Ecto neural progenitor cell (in vitro differentiated cells): Measurements from ENCODE around the gene FOXP1.
A peak's percentile ranks its signal among the peaks of the same experiment; 100 is the strongest.

Experiments used
- DNase-seq: peaks from one replicate; pipeline ENCODE4 v3.0.0-alpha.2; 2018; ENCODE audit warnings: low spot score

The FOXP1 gene

DNA sequence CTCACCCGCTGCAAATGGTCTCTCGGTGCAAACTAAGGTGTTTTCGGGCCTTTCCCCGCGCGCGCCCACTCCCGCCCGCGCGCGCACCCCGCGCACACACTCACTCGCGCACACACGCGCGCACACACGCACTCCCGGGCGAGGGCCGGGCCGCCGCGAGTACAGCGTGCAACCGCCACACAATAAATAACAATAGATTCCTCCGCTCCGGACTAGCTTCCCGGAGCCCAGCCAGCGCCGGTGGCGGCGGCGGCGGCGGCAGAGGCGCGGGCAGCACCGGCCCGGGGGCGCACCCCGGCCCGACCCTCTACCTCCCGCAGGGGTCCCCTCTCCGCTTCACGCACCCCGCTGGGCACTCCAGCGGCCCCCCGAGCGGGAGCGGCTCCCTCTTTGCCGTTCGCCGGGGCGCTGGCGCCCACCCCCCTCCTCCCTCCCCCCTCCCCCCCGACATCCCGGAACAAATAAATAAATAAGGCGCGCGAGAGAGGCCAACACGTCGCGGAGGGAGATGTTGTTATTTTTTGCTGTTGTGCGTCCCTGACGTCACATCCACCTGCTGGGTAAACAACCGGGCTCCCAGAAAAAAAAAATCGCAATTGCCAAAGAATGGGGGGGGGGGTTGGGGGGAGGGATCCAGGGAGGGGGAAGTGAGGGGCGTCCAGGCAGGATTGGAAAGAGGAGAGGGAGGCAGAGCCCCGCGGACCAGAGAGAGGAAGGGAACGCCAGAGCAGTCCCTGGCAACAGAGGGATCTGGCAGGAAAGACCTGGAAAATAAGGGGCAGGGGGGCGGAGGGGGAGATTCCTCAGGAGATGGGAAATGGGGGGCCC lies at the start of gene FOXP1:
Gene FOXP1 (minus strand): TSS at position 163 of the 828 bp plus-strand sequence. CDS start 385,347 bp downstream, outside the sequence.
- DNase-seq, result peak; percentile 82

DNA sequence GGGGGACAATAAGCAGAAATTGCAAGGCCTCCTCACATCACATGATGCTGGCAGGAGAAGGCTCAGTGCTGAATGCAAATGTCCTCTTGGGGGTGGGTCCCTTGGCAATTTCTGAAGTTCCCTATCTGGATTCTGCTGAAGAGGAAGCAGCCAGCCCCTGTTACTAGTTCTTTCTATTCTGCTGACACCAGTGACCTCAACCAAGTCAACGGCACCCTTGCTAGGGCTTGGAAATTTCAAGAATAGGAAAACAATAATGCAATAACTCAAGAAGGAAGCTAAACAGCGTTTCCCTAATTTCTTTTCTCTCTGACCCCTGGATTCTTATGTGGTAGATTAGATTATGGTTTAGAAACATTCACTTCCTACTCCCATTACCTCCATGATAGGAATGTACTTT lies 46.2 kb upstream of the FOXP1 start:
- DNase-seq, result no peak

DNA sequence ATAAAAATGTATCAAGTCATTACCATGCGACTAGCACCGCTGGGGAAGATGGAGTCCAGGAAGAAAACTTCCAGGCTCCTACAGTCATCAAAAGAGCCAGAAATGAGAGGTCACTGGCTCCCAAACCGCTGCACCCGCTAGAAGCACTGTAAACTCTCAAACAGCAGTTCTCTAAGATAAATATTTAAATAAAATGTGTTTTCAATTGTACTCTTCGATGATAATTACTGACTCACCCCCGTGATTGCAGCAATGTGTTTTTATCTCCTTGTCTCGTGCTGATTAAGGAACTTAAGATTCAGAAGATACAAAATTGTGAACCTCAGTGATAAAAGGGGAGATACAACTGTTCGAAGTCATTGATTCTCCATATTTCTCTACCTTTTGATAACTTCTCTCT lies 45.8 kb upstream of the FOXP1 start:
- DNase-seq, result no peak

DNA sequence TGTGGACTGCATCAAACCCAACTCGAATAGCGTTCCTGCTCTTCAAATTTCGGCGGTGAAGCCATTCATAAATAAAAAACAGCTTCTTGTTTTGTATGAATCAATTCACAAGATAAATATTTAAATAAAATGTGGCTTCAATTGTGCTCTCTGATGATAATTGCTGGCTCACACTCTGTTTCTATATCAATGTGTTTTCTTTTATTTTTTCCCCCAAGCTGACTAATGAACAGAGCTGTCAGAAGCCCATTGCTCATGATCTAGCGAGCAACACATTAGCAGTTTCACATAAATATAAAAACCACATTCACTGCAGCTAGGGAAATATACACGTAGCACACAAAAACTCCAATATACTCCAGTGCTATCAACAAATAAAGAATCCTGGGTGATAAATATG lies 45.0 kb upstream of the FOXP1 start:
- no peak for DNase-seq

DNA sequence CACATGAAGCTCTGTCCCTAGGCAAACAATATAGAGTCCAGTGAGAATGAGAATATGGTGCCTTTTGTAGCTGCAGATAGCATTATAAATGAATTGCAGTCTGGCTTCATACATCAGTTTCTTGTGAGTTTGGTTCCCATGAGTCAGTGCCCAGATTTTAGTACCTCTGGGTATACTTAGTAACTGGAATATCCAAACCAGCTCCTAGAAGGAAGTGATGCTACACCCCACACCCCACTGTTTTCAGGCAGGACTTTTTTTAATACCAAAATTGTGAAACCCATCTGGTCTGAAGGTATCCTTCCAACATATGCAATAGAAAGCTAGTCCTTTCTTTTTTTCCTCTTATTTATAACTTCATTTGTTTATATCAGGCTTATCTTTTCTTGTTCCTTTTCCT lies 42.1 kb upstream of the FOXP1 start:
- no peak for DNase-seq

DNA sequence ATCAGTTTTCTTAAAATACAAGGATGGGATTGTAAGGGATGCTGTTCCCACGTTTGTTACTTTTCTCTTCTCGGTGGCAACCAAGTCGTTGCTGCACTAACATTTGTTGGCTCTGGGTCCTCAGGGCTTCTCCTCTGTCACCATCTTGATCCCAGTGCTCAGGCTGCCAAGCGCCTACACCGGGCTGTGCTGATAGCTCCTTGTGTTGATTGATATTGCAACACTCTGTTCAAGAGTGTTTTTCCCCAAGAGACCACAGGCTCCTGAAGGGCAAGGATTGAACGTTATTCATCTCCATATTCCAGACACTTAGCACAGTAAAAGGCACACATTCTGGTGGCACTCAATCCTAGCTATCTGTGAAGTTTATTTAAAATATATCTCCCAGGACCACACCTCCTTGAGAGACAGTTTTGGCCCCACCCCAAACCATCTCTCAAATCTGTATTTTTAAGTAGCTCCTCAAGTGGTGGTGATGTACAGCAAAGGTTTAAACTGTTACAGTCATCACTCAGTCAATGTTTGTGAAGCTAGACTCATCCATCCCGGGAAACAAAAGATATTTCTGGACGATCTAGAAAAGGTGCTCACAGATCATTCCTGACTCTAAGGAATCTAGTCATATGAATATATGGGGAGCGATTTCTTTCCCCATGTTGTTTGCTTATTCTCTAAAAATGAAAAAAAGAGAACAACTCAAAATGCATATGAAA lies 38.5 kb upstream of the FOXP1 start:
- DNase-seq, result no peak

DNA sequence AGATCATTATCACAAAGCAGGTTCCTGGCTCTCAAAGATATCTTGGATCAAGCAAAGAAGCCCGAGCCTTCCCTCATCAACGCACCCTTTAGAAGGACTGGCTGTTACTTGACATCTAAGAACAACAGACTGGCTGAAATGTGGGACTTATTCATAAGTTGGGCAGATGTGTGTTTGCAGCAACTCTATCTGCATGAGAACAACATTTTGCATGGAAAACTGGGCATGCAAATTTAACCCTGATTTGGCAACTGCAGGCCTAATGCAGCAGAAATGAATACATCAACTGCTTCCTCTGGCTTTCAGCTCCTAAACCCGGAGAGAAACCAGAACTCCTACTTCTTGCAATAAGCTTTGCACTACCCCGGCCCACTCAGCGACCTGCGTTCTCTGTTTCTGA lies 35.0 kb upstream of the FOXP1 start:
- DNase-seq, result no peak

DNA sequence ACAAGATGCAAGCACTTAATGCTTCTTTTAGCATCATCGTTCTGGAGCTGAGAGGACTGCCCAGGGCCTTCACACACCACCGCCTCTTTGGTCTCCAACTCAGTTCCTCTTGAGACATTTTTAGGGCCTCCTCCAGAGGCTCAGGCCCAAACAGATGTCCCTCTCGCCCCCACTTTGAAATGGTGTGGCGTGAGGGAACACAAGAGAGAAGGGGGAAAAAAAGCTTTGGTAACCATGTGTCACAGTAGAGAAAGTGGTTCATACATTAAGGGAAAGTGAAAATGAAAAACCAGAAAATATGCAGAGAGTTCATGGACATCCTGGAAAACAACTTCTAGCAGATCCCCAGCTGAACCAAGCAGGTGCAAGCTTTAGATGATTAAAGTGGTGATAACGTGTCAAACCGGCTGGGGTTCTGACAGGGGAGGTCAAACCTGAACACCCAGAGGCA lies 33.1 kb upstream of the FOXP1 start:
- no peak for DNase-seq

DNA sequence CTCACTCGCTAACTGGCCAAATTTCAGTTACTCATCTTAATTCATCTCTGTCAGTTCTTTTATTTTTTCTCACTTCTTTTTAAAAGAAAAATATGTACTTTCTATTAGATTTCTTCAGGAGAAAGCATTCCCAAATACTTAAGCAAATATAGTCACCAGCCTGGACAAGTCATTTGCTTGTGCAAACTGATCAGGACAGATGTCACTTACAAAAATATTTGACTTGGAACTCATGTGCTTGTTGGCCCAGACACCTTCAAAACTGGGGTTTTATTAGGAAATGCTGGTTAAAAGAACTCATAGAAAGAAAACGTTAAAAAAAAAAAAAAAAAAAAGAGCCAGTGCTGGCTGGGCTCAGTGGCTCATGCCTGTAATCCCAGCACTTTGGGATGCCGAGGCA lies 31.3 kb upstream of the FOXP1 start:
- DNase-seq, result no peak

DNA sequence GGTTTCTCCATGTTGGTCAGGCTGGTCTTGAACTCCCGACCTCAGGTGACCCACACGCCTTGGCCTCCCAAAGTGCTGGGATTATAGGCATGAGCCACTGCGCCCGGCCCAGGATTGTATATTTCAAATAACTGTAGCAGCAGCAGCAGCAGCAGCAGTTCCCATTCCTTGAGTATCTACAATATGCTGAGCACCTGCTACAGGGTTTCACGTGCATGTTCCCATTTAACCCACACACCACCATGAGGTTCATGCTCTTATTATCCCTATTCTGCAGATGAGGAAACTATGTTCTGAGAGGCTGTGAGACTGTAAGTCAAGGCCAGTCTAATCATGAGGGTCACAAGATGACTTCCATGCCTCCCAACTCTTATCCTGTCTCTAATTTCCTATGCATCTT lies 30.9 kb upstream of the FOXP1 start:
- no peak for DNase-seq

DNA sequence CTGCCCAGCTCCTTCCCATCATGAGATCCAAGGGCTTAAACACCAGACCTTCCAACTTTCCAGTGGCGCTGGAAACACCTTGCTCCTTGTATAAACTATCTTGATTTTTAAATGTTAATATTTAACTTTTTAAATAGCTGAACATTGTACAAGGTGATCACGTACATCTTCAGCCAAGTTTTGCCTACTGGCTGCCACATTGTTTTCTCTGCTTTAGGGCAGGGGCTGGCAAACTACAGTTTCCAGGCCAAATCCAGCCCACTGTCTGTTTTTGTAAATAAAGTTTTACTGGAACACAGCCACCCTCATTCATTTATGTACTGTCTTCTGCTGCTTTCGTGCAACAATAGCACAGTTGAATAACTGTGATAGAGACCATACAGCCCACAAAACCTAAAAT lies 27.6 kb upstream of the FOXP1 start:
- DNase-seq, result no peak

DNA sequence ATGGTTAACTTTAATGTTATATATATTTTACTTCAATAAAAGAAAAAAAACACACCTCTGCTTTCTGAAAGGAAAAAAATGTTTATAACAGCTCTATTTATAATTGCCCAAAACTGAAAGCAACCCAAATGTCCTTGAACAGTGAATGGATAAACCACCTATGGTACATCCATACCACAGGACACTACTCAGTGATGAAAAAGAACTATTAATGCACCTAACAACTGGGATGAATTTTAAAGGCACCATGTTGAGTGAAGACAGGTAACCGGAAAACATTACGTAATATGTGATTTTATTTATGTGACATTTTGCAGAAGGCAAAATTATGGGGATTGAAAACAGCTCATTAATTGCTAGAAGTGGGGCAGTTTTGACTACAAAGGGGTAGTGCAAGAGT lies 23.8 kb upstream of the FOXP1 start:
- DNase-seq, result no peak

DNA sequence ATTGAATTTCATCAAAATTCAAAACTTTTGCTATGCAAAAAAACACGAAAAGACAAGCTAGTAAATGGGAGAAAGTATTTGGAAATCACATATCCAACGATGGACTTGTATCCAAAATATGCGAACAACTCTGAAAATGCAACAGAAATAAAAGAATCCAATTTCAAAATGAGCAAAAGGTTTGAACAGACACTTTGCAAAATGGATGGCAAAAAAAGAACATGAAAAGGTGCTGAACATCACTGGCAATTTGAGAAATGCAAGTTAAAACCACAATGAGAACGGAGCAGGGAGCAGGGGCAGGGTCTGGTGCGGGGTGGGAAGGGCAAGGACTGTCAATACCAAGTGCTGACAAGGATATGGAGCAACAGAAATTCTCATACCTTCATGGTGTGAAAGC lies 23.1 kb upstream of the FOXP1 start:
- no peak for DNase-seq

DNA sequence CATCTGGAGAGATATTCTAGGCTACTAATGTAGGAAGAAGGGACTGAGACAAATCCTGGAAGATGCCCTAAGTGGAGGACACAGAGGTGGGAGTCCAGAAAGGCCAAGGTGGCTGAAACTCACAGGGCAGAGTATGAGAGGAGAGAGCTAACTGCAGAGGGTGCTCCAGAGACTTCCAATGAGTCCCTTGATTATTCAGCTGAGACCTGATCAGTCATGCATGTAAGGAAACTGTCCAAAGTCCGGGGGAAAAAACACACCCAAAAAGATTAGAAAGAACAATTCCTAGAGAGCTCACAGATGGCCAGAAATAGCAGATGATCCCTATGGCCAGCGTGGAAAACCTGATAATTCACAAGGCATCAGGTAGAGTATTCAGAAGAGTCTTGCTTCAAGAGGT lies 18.7 kb upstream of the FOXP1 start:
- no peak for DNase-seq

DNA sequence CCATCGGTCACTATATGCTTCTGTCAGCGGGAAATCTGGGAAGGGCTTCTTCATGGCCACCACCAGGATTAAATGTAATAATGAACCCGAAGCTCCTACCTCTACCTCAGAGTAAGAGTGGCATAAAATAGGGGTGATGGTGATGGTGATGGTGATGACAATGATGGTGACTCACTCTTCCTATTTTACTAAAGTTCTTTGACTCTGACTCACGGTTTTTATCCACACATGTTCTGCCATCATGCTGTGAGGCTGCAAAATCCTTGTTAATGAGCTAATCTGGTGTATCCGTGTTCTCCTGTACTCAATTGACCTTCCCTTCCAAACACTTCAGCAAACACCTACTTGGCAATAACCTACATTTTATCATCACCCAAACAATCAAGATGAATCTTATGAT lies 18.3 kb upstream of the FOXP1 start:
- no peak for DNase-seq

DNA sequence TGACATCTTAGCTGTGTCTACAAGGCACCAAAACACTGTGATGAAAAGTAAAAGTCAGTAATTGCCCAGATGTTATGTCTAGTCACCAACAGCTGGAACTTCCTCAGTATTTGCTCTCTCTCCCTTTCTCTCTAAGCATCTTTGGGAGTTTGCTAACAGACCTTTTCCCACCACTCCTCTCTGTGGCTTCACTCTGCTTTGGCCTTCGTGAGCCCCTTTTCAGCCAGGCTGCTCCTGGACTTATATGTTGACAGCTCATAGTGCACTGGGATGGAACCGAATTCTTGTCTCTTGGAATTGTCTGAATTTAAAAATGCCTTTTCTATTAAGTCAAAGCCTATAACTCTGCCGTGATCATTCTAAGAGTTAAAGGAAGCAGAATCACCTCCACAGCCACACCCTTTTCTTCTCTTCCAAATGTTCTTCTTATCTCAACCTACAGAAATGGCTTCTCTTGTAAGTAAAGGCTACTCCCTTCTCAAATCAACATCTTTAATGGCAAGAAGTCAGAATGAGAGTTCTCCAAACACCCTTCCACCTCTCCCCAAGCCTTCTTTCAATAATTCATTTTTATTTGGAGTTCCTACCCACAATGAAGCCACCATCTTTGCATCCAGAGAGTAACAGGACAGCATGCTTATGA lies 17.2 kb upstream of the FOXP1 start:
- no peak for DNase-seq

DNA sequence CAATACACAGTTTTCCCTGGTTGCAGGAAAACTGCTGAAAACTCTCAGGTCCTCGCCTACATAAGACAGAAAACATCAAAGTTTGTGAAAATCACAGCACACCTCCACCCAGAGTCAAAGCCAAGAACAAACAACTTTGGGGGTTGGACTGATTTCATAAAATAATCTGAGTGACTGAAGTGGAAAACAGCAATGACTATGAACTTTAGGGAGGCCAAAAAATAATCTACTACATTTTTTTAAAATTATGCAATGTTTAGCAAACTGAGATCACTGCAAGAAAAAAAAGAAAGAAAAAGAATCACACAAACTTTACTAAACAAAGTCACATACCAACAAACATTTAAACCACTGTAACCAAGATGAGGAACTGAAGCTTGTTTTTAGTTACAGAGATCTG lies 15.9 kb upstream of the FOXP1 start:
- DNase-seq, result no peak

DNA sequence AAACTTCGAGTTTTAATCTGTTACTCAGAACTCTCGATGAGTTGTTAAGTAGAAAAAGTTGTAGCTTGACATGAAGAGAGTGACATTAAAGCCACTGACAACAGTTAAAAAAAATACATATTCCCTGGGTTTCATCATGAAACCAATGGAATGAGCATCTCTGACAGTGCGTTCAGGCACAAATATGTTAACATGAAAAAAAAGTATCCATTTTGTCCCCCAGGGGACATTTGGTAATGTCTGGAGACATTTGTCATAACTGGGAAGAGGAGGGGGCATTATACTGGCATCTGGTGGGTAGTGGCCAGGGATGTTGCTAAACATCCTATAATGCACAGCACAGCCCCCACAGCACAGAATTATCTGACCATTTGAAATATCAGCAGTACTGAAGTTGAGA lies 14.8 kb upstream of the FOXP1 start:
- no peak for DNase-seq

DNA sequence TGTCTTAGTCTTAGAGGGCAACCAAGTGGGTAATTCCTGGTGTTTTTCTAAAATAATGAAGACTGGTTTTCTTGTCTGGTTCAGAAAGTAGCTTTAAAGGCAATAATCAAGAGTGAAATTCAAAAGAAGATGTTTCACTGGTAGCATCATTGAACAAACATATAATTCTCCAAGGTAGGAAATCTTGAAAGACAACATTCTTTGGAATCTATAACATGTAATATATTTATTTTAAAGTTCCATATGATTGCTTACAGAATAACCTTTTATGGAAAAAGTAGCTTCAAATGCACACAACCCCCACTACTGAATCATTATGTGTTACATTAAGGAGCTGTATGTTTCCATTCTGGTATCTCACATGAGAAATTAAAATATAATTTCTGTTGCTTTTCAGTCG lies 13.8 kb upstream of the FOXP1 start:
- DNase-seq, result no peak

DNA sequence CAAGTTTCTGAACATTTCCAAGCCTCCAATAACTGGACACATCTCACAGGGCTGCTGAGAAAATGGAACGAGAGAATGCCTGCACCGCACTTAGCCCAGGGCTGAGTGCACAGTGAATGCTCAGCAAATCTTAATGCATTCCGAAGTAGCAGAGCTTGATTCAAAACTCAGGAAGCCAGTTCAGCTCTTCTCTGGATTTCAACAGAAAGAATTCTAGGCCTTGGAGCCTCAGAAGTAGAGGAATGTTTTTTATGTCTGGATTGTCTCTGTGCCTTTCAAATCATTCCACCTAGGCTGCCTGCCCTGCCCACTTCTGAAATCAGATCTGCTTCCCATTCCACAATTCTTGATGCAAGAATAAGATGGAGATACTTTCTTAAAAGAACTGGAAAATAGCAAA lies 9.6 kb upstream of the FOXP1 start:
- no peak for DNase-seq

DNA sequence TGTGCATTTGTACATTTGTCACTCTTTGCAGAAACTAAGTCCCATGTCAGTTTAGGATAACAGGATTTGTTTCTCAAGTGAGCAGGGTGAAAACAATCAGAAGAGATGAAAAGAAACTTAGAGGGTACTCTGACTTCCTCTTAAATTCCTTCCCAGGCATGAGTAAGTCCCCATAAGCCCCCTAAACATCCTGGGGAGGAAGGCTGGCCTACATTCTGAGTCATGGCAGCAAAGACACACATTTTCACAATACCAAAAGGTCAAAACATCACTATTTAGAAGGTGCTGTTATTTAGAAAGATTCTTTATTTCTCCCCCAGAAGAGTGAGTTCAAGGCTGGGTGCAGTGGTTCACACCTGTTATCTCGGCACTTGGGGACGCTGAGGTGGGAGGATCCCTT lies 7.6 kb upstream of the FOXP1 start:
- DNase-seq, result no peak

DNA sequence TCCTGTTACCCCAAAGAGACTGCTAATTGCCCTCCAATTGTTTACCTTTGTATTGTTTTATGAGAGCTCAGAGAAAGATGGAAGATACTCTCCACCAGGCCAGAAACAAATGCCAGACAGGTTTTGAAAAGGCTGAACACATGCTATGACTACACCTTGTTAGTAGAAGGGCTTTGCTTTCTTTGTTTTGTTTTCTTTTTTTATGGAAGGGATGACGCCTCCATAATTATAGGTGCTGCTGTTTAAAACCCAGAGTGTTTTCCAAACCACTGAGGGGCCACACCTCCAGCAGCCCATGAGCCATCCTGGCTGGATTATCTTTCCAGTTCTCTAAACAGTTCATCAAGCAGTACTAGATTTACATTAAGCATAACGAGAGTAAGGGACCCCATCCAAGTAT lies 5.6 kb upstream of the FOXP1 start:
- DNase-seq, result no peak

DNA sequence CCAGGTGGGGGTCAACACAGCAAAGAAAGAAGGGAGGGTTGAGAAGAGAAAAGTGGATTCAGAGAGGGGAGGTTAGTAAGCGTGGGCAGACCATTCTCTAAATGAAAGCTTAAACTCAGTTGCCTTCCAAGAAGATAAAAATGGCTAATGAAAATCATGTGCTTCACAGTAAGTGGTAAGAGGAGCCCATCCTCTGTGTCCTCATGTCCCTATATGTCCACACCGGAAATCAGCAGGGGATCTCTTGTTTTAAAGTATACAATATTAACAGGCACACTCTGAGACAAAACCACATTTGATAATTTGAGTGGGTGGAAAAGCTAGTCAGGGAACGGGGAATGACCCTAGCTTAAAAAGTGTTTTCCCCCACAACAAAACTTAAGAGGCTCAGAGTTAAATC lies 4.4 kb upstream of the FOXP1 start:
- no peak for DNase-seq
